CD4-positive, alpha-beta T cell treated with Interleukin-4 for 4 hours (primary cell): Measurements from ENCODE around the gene PTPN9.
A peak's percentile ranks its signal among the peaks of the same experiment; 100 is the strongest.
"Not testable (repeated sequence)": the region's sequence is repeated elsewhere in the genome, so short reads cannot be mapped to it uniquely, and the experiment has no call there.

Experiments
- DNase-seq: peaks from one replicate; pipeline ENCODE4 v3.0.0-alpha.2; 2020

The PTPN9 gene

DNA sequence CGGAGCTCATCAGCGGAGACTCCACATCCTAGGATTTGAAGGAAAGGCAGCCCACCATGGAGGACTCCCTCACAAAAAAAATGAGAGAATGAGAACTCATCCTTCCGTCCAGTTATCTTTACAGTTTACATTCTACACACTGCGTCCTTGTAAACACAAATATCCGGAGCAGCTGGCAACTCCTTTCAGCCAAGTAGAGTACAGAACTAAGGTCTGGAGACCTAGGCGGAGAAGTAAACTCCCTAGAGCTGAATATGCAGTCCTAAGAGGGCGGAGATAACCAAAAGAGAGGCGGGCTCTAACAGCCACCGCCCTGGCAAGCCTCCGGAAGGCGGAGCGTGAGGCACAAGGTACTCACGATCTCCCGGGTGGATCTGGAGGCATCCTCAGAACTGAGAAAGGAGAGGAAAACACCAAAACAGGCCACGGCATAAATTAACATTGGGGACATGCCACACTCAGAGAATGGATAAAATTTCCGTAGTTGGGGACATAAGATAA lies 126.7 kb downstream of the PTPN9 start:
- DNase-seq = peak; percentile 82

GRCh38 chr15:75451674-75452363 lies 127.3 kb downstream of the PTPN9 start, which contains the start of gene SIN3A:
Gene SIN3A, minus strand, starts transcription at chr15:75451690. Its CDS starts 21,315 bp downstream, at chr15:75430375.
- DNase-seq = peak; percentile 100

- DNase-seq = no peak
These were observed 127.9 kb downstream of the PTPN9 start for GRCh38 chr15:75451202-75451673.

DNA sequence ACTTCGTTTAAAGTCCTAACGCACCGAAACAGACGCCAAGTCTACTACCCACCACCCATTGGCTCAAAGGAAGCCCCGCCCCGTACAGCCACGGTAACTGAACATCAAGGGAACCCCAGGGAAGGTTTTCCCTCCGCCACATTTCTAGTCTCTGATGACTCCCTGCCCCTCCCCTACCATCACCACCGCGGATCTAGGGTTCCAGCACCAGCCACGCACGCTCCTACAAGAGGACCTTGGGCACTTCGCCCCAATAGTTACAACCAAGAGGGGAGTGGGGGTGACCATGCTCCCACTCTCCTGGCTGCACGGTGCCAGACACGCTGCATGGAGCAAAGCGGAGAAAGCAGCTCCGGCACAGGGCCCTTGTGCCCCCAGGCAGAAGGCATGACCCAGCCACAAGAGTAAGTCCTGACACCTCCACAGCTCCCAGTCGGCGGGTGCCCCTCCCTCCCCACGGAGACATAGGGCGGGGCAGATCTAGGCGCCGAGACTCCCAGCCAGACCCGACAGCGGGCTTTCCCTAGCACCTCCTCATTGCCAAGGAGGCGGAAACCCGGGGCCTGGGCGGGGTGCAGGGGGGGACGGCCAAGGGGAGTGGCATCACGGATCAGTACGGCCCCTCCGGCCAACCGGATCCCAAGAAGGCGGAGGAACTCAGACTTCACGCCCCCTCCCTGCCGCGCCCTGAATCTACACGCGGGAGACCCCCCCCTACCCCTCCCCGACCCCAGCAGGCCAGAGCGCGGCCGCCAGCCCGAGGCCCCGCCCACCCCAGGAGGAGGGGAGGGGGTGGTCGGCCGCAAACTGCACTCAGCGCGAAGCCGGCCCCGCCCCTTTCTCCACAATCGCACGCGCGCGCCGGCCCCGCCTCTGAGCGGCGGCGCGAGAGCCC lies 128.6 kb downstream of the PTPN9 start:
- peak; percentile 97 for DNase-seq

GRCh38 chr15:75449585-75450306 lies 129.4 kb downstream of the PTPN9 start:
- no peak for DNase-seq

DNA sequence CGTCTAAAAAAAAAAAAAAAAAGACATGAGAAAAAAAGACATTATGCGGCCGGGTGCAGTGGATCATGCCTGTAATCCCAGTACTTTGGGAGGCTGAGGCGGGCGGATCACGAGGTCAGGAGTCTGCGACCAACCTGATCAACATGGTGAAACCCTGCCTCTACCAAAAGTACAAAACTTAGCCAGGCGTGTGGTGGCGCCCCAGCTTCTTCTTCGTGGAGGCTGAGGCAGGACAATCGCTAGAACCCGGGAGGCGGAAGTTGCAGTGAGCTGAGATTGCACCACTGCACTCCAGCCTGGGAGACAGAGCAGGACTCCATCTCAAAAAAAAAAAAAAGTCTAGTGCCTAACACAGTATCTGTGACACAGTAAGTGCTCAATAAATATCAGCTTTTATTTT lies 130.9 kb downstream of the PTPN9 start:
- DNase-seq = not testable (repeated sequence)

GRCh38 chr15:75446151-75446550 lies 133.0 kb downstream of the PTPN9 start:
- DNase-seq = peak; percentile 22

GRCh38 chr15:75445324-75445723 lies 133.8 kb downstream of the PTPN9 start:
- not testable (repeated sequence) for DNase-seq

DNA sequence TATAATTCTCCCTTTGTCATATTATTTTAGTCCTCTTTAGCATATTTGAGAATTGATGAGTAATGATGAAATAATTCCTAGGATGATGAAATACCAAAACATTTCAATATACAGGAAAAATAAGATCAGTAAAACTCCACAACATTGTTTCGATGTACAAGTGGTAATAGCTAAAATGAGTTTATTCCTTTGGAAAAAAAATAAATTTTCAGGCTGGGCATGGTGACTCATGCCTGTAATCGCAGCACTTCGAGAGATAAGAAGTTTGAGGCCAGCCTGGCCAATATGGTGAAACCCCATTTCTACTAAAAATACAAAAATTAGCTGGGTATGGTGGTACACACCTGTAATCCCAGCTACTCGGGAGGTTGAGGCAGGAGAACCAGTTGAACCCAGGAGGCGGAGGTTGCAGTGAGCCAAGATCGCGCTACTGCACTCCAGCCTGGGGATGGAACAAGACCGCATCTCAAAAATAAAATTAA lies 135.1 kb downstream of the PTPN9 start:
- DNase-seq = not testable (repeated sequence)

DNA sequence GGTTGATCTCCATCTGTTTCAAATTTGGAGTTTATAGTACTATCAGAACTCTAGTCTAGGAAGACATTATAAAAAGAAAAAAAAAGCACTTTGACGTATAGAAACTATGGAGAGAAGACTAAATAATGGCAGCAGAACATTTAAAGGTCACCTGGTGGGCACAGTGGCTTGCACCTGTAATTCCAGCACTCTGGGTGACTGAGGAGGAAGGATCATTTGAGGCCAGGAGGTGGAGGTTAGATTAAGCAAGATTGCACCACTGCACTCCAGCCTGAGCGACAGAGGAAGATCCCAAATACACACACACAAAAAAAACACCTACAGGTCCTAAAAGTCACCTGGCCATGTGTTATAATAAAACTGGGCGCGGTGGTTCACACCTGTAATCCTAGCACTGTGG lies 141.4 kb downstream of the PTPN9 start:
- DNase-seq = no peak

DNA sequence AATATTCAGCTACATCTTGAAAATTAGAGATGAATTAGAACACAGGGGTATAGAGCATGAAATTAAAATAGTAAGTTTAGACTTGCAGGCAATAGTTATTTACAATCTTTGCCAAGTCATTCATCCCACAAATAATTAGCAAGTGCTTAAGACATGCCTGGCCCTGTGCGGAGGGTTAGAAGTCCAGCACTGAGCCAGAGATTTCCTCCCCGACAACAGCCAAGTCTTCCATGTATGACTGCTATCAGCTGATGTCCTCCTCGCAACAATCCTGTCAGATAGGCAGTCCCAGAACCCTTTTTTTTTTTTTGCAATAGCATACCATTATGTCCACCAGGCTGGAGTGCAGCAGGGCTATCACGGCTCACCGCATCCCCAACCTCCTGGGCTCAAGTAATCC lies 142.2 kb downstream of the PTPN9 start:
- no peak for DNase-seq

- no peak for DNase-seq
These were observed 147.4 kb downstream of the PTPN9 start for GRCh38 chr15:75431682-75432081.

DNA sequence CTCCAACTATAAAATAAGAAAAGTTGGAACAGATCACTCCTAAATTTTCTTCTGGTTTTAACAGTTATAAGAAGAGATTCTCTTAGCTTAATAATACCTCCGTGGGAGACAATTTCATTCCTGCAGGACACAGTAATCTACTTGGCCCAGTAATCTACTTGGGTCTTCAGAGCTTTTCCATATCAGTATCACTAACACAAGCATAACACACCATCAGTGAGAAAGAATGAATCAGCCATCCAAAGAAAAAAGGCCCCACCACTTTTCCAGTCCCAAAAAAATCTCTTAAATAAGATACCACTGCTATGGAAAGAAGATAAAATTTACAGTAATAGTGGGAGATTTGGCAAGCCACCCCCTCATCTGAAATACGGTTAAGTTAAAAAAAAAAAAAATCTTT lies 147.8 kb downstream of the PTPN9 start:
- DNase-seq = no peak

- no peak for DNase-seq
These were observed 148.9 kb downstream of the PTPN9 start for GRCh38 chr15:75430259-75430658.

DNA sequence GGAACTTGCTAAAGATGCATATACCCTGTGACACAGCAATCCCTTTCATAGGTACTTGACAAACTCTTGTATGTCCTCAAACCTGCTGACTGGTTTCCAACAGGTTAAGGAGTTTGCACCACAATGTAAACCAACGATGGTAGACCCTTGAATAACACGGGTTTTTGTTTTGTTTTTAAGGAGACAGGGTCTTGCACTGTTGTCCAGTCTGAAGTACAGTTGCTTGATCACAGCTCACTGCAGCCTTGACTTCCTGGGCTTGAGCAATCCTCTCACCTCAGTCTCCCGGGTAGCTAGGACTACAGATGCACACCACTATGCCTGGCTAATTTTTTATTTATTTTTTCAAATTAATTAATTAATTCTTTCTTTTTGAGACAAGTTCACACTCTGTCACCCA lies 151.0 kb downstream of the PTPN9 start:
- DNase-seq = no peak

DNA sequence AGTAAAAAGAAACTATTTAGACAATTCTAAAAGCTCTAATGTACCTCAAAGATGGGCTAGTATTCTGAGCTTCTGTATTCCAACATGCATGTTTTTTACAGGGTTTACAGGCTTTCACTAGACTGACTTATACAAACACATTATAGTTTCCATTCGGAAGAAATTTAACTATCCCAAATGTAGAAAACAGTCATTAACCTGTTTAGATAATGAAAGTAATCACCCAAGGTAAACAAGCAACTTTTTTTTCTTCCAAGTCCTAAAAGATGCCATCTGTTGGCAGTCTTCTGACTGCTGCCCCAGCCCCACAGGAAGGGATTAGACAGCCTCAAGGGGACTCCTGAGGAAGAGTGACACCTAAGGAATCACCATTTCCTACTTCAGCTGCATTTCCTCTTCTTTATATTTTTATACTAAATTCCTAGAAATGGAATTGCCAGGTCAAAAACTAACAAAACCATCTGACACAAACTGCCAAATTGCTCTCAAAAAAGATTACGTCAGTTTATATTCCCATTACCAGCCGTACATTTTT lies 153.1 kb downstream of the PTPN9 start:
- no peak for DNase-seq

DNA sequence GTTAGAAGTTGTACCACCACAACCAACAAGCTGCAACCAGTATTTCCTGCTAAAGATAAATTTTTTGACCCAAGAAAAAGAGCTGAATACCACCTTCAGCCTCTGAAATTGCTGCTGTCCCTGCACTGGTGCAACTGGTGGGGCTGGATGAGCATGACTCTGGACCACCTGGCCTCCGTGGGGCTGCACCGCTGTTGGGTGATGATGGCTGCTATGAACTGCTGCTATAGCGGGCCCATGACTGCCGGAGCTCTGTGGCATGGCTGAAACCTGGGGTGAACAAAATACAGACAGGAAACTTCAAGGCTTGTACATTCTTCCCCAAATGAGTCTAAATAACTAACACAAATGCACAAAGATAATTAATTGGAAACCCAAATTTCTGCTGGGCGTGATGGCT lies 156.6 kb downstream of the PTPN9 start:
- DNase-seq = no peak

GRCh38 chr15:75420698-75421097 lies 158.4 kb downstream of the PTPN9 start:
- DNase-seq = no peak

GRCh38 chr15:75416584-75416983 lies 162.5 kb downstream of the PTPN9 start:
- DNase-seq = no peak
